Measurements from ENCODE around the gene KRTAP5-8.
"Not testable (repeated sequence)": the region's sequence is repeated elsewhere in the genome, so short reads cannot be mapped to it uniquely, and the experiment has no call there.

DNA sequence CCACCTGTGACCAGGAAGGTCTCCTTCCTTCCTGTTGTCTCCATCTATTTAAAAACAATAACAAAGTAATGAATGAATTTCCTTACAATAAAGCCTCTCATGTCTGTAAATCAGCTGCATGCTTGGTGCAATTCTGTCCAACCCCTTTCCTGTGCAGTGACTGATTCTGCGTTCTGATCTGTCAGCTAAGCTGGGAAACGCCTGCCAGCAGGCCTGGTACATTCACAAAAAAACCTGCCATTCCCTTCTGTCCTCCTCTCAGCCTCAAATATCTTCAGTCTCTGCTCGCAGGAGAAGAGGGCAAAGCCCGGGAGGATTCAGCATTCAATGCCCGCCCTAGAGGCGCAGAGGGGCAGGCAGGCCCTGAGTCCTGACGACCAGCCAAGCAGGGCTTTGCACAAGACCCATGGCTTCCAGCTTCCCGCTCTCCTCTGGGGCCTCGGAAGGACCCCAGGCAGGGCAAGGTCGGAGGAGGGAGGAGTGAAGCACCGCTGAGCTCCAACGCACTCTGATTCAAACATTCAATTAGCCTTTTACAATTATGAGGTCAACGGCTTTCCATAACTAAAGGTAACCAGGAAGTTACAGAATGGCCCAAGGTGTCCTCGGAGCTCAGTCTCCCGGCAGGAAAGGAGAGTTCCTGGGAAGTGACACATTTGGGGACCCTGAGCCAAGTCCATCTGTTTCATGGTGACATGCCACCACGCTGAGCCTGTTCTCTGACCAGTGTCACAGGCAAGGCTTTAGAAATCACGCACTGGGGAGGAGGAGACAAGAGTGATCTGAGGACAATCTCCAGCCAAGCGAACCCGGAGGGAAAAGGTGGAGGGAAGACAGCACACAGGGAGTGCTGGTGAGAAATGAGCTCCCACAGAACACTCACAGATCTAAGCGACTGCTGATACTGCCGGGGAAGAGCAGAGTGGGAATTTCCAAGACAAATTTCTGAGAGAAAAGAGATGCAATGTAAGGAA is 29.1 kb downstream of the KRTAP5-8 start:
- TF ChIP-seq, protein P1, sequence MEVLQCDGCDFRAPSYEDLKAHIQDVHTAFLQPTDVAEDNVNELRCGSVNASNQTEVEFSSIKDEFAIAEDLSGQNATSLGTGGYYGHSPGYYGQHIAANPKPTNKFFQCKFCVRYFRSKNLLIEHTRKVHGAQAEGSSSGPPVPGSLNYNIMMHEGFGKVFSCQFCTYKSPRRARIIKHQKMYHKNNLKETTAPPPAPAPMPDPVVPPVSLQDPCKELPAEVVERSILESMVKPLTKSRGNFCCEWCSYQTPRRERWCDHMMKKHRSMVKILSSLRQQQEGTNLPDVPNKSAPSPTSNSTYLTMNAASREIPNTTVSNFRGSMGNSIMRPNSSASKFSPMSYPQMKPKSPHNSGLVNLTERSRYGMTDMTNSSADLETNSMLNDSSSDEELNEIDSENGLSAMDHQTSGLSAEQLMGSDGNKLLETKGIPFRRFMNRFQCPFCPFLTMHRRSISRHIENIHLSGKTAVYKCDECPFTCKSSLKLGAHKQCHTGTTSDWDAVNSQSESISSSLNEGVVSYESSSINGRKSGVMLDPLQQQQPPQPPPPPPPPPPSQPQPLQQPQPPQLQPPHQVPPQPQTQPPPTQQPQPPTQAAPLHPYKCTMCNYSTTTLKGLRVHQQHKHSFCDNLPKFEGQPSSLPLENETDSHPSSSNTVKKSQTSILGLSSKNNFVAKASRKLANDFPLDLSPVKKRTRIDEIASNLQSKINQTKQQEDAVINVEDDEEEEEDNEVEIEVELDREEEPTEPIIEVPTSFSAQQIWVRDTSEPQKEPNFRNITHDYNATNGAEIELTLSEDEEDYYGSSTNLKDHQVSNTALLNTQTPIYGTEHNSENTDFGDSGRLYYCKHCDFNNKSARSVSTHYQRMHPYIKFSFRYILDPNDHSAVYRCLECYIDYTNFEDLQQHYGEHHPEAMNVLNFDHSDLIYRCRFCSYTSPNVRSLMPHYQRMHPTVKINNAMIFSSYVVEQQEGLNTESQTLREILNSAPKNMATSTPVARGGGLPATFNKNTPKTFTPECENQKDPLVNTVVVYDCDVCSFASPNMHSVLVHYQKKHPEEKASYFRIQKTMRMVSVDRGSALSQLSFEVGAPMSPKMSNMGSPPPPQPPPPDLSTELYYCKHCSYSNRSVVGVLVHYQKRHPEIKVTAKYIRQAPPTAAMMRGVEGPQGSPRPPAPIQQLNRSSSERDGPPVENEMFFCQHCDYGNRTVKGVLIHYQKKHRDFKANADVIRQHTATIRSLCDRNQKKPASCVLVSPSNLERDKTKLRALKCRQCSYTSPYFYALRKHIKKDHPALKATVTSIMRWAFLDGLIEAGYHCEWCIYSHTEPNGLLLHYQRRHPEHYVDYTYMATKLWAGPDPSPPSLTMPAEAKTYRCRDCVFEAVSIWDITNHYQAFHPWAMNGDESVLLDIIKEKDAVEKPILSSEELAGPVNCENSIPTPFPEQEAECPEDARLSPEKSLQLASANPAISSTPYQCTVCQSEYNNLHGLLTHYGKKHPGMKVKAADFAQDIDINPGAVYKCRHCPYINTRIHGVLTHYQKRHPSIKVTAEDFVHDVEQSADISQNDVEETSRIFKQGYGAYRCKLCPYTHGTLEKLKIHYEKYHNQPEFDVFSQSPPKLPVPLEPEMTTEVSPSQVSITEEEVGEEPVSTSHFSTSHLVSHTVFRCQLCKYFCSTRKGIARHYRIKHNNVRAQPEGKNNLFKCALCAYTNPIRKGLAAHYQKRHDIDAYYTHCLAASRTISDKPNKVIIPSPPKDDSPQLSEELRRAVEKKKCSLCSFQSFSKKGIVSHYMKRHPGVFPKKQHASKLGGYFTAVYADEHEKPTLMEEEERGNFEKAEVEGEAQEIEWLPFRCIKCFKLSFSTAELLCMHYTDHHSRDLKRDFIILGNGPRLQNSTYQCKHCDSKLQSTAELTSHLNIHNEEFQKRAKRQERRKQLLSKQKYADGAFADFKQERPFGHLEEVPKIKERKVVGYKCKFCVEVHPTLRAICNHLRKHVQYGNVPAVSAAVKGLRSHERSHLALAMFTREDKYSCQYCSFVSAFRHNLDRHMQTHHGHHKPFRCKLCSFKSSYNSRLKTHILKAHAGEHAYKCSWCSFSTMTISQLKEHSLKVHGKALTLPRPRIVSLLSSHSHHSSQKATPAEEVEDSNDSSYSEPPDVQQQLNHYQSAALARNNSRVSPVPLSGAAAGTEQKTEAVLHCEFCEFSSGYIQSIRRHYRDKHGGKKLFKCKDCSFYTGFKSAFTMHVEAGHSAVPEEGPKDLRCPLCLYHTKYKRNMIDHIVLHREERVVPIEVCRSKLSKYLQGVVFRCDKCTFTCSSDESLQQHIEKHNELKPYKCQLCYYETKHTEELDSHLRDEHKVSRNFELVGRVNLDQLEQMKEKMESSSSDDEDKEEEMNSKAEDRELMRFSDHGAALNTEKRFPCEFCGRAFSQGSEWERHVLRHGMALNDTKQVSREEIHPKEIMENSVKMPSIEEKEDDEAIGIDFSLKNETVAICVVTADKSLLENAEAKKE (CRISPR knock-in tag; IDR thresholded peaks at IDR 0.05) = not testable (repeated sequence)
- not testable (repeated sequence) for TF ChIP-seq CREB1 (CRISPR knock-in tag; IDR thresholded peaks at IDR 0.05; ENCODE audit: low read depth); NANOG (IDR thresholded peaks at IDR 0.05; ENCODE audit: borderline replicate concordance); ZNF331 (CRISPR knock-in tag; IDR thresholded peaks at IDR 0.05; ENCODE audit: low read depth); EZH2 (IDR thresholded peaks at IDR 0.05; ENCODE audit: low read depth, unreplicated experiment); POLR2AphosphoS5 (IDR thresholded peaks at IDR 0.05; ENCODE audit: low read depth); EZH2phosphoT487 (IDR thresholded peaks at IDR 0.05; ENCODE audit: unreplicated experiment)
- TF ChIP-seq, protein P2, sequence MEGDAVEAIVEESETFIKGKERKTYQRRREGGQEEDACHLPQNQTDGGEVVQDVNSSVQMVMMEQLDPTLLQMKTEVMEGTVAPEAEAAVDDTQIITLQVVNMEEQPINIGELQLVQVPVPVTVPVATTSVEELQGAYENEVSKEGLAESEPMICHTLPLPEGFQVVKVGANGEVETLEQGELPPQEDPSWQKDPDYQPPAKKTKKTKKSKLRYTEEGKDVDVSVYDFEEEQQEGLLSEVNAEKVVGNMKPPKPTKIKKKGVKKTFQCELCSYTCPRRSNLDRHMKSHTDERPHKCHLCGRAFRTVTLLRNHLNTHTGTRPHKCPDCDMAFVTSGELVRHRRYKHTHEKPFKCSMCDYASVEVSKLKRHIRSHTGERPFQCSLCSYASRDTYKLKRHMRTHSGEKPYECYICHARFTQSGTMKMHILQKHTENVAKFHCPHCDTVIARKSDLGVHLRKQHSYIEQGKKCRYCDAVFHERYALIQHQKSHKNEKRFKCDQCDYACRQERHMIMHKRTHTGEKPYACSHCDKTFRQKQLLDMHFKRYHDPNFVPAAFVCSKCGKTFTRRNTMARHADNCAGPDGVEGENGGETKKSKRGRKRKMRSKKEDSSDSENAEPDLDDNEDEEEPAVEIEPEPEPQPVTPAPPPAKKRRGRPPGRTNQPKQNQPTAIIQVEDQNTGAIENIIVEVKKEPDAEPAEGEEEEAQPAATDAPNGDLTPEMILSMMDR (conservative IDR thresholded peaks at IDR 0.05; ENCODE audit: low read depth in 2 of 2) = not testable (repeated sequence)
- TF ChIP-seq, protein P3, sequence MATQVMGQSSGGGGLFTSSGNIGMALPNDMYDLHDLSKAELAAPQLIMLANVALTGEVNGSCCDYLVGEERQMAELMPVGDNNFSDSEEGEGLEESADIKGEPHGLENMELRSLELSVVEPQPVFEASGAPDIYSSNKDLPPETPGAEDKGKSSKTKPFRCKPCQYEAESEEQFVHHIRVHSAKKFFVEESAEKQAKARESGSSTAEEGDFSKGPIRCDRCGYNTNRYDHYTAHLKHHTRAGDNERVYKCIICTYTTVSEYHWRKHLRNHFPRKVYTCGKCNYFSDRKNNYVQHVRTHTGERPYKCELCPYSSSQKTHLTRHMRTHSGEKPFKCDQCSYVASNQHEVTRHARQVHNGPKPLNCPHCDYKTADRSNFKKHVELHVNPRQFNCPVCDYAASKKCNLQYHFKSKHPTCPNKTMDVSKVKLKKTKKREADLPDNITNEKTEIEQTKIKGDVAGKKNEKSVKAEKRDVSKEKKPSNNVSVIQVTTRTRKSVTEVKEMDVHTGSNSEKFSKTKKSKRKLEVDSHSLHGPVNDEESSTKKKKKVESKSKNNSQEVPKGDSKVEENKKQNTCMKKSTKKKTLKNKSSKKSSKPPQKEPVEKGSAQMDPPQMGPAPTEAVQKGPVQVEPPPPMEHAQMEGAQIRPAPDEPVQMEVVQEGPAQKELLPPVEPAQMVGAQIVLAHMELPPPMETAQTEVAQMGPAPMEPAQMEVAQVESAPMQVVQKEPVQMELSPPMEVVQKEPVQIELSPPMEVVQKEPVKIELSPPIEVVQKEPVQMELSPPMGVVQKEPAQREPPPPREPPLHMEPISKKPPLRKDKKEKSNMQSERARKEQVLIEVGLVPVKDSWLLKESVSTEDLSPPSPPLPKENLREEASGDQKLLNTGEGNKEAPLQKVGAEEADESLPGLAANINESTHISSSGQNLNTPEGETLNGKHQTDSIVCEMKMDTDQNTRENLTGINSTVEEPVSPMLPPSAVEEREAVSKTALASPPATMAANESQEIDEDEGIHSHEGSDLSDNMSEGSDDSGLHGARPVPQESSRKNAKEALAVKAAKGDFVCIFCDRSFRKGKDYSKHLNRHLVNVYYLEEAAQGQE (IDR thresholded peaks at IDR 0.05; ENCODE audit: unreplicated experiment) = not testable (repeated sequence)
- TF ChIP-seq, protein P4, sequence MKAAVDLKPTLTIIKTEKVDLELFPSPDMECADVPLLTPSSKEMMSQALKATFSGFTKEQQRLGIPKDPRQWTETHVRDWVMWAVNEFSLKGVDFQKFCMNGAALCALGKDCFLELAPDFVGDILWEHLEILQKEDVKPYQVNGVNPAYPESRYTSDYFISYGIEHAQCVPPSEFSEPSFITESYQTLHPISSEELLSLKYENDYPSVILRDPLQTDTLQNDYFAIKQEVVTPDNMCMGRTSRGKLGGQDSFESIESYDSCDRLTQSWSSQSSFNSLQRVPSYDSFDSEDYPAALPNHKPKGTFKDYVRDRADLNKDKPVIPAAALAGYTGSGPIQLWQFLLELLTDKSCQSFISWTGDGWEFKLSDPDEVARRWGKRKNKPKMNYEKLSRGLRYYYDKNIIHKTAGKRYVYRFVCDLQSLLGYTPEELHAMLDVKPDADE (IDR thresholded peaks at IDR 0.05) = not testable (repeated sequence)
